Left ventricle myocardium inferior (tissue), 1 donor: Measurements from ENCODE around the gene LENG8. TPM values are rescaled to one million over a fixed set of nuclear protein-coding genes. Genes with fewer than 3 reads are reported as not detected.

Experiments used
- DNase-seq: peaks from one replicate; pipeline ENCODE4 v3.0.0-alpha.2; 2020
- H3K27ac ChIP-seq: fragments of 200-600 bp; replicated peaks from 2 replicates; pipeline ENCODE4 v1.8.0; 2021
- H3K27me3 ChIP-seq: fragments of 200-600 bp; 2 replicates; pipeline ENCODE4 v1.8.0; 2021; ENCODE audit warnings: low read depth
- H3K36me3 ChIP-seq: fragments of 200-600 bp; 2 replicates; pipeline ENCODE4 v1.8.0; 2021
- H3K4me1 ChIP-seq: fragments of 200-600 bp; 2 replicates; pipeline ENCODE4 v1.8.0; 2021
- H3K4me3 ChIP-seq: fragments of 200-600 bp; 2 replicates; pipeline ENCODE4 v1.8.0; 2021; ENCODE audit warnings: mild to moderate bottlenecking, moderate library complexity
- H3K9me3 ChIP-seq: fragments of 200-600 bp; replicated peaks from 2 replicates; pipeline ENCODE4 v1.8.0; 2021
- intact Hi-C: fragments of 100-400 bp; cut with micrococcal nuclease; formaldehyde crosslinking; loops from one replicate; pipeline ENCODE4 v1.11.0; 2022
- total RNA-seq: library from RNA; stranded (reverse); fragmentation: NEBNext Ultra II Directional; extraction: Animal tissue kit (Norgen Biotek cat#: 25700); gene quantifications from one replicate; pipeline ENCODE4 v1.2.1, GENCODE V29; 2021
- TF ChIP-seq, protein P1 (sequence below): fragments of 200-600 bp; IDR thresholded peaks from 2 replicates; pipeline ENCODE4 v1.8.0; 2021; ENCODE audit warnings: antibody characterized with exemption, mild to moderate bottlenecking, borderline replicate concordance
- donor health status: DM: no; HTN: yes; CAD: no; lungs with severe emphysema.

Gene LENG8
- total RNA-seq, 1 donor from 2014 or later: 66.0 TPM

DNA sequence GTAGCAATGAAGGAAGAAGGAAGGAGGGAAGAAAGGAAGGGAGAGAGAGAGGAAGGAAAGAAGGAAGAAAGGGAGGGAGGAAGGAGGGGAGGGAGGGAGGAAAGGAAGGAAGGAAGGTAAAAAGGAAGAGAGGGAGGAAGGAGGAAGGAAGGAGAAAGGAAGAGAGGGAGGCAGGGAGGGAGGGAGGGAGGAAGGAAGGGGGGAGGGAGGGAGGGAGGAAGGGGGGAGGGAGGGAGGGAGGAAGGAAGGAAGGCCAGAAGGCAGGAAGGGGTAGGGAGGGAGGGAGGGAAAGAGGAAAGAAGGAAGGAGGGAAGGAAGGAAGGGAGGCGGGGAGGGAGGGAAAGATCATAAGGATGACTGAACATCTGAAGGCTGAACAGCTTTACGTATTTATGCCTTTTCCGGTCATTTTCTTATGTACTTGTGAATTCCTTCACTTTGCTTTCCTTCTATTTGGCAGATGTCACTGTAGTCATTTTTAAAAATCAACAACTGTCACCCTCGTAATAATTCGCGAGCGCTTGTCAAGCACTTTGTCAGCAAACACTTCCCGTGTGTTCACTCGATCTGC lies 40.5 kb upstream of the LENG8 start:
- H3K27ac ChIP-seq: no peak overlapping the region
- H3K4me3 ChIP-seq: no peak overlapping the region
- H3K4me1 ChIP-seq: no peaks in the 10 kb centered on the region
- no peaks in the 10 kb centered on the region for H3K9me3 ChIP-seq
- peaks cover 43% of the 10 kb centered on the region for H3K27me3 ChIP-seq
- TF ChIP-seq, protein P1, sequence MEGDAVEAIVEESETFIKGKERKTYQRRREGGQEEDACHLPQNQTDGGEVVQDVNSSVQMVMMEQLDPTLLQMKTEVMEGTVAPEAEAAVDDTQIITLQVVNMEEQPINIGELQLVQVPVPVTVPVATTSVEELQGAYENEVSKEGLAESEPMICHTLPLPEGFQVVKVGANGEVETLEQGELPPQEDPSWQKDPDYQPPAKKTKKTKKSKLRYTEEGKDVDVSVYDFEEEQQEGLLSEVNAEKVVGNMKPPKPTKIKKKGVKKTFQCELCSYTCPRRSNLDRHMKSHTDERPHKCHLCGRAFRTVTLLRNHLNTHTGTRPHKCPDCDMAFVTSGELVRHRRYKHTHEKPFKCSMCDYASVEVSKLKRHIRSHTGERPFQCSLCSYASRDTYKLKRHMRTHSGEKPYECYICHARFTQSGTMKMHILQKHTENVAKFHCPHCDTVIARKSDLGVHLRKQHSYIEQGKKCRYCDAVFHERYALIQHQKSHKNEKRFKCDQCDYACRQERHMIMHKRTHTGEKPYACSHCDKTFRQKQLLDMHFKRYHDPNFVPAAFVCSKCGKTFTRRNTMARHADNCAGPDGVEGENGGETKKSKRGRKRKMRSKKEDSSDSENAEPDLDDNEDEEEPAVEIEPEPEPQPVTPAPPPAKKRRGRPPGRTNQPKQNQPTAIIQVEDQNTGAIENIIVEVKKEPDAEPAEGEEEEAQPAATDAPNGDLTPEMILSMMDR: no peak
- DNase-seq: no peak
- intact Hi-C loops: no loop called here
- H3K36me3 ChIP-seq: no peaks in the 10 kb centered on the region

DNA sequence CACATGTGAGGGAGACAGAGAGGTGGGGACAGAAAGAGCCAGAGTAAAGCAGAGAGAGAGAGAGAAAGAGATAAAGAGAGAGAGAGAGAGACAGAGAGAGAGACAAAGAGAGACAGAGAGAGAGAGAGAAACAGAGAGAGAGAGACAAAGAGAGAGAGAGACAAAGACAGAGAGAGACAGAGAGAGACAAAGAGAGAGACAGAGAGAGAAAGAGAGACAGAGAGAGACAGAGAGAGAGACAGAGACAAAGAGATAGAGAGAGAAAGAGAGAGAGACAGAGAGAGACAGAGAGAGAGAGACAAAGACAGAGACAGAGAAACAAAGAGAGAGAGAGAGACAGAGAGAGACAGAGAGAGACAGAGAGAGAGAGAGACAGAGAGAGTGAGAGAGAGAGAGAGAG lies 38.0 kb upstream of the LENG8 start:
- Histone ChIP-seq H3K27me3 (peaks cover 54% of the 10 kb centered on the region), H3K9me3 (no peaks in the 10 kb centered on the region), H3K4me1 (peaks cover 6% of the 10 kb centered on the region), H3K36me3 (no peaks in the 10 kb centered on the region), H3K4me3 (no peak overlapping the region), H3K27ac (no peak overlapping the region)
- no peak for DNase-seq
- TF ChIP-seq, protein P1: no peak
- intact Hi-C loops: no loop called here

GRCh38 chr19:54412877-54413276 lies 36.1 kb upstream of the LENG8 start:
- DNase-seq: no peak
- Histone ChIP-seq H3K27me3 (peaks cover 72% of the 10 kb centered on the region), H3K9me3 (no peaks in the 10 kb centered on the region), H3K4me3 (no peak overlapping the region), H3K27ac (no peak overlapping the region), H3K36me3 (no peaks in the 10 kb centered on the region), H3K4me1 (peaks cover 18% of the 10 kb centered on the region)
- intact Hi-C loops: no loop called here
- TF ChIP-seq, protein P1: no peak

DNA sequence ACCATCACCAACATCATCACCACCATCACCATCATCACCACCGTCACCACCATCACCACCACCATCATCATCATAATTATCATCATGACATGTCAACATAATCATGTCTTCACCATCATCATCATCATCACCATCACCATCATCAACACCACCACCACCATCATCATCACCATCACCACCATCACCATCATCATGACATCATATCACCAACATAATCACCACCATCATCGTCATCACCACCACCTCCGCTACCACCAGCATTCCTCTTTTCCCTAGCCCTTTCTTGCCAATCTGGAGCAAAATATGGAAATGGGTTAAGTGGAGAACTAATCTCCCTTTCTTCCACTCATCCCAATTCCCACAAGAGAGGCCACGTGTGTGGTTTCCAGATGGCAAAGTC lies 34.8 kb upstream of the LENG8 start:
- Histone ChIP-seq H3K27ac (no peak overlapping the region), H3K4me1 (peaks cover 30% of the 10 kb centered on the region), H3K27me3 (peaks cover 85% of the 10 kb centered on the region), H3K36me3 (no peaks in the 10 kb centered on the region), H3K4me3 (no peak overlapping the region), H3K9me3 (no peaks in the 10 kb centered on the region)
- intact Hi-C loops: no loop called here
- TF ChIP-seq, protein P1: no peak
- DNase-seq: no peak

- peaks cover 34% of the 10 kb centered on the region for H3K4me1 ChIP-seq
- no peaks in the 10 kb centered on the region for H3K9me3 ChIP-seq
- H3K36me3 ChIP-seq: no peaks in the 10 kb centered on the region
- intact Hi-C loops: no loop called here
- no peak for DNase-seq
- TF ChIP-seq, protein P1: peak; percentile 54
- H3K4me3 ChIP-seq: peak within 1 kb of the TSS; percentile 58
- peaks cover 88% of the 10 kb centered on the region for H3K27me3 ChIP-seq
- H3K27ac ChIP-seq: peak within 1 kb of the TSS; percentile 51
Measured at GRCh38 chr19:54415208-54415900, 33.6 kb upstream of the LENG8 start, which contains the start of gene TTYH1. Gene TTYH1, plus strand, starts transcription at chr19:54415464. Its CDS starts 89 bp downstream, at chr19:54415553.
